HUES64 (cell line): Measurements from ENCODE around the gene PTX3.
A peak's percentile ranks its signal among the peaks of the same experiment; 100 is the strongest.

ENCODE experiments used
- H3K27ac ChIP-seq: 2 replicates; pipeline ENCODE4 v1.7.0; 2013; ENCODE audit warnings: low read depth, low read length, inconsistent platforms
- H3K27me3 ChIP-seq: 2 replicates; pipeline ENCODE4 v1.6.1; 2013; ENCODE audit warnings: mild to moderate bottlenecking, low read length; ENCODE audit not compliant: insufficient read depth
- H3K36me3 ChIP-seq: 2 replicates; pipeline ENCODE4 v1.6.1; 2013; ENCODE audit warnings: mild to moderate bottlenecking, low read length; ENCODE audit not compliant: insufficient read depth
- H3K4me1 ChIP-seq: 2 replicates; pipeline ENCODE4 v1.6.1; 2013; ENCODE audit warnings: mild to moderate bottlenecking, low read length, moderate library complexity; ENCODE audit not compliant: insufficient read depth
- H3K4me3 ChIP-seq: 2 replicates; pipeline ENCODE4 v1.5.1; 2013; ENCODE audit warnings: mild to moderate bottlenecking, low read length, moderate library complexity
- H3K9ac ChIP-seq: 2 replicates; pipeline ENCODE4 v1.6.1; 2013; ENCODE audit warnings: mild to moderate bottlenecking, low read depth, low read length
- H3K9me3 ChIP-seq: 2 replicates; pipeline ENCODE4 v1.6.1; 2013; ENCODE audit warnings: low read depth, low read length; ENCODE audit not compliant: insufficient read depth
- WGBS: fragments of 150-250, 120-280 bp; methylation state at CpG from one replicate; pipeline ENCODE4 v1.1.7; 2013; ENCODE audit warnings: missing lambda C conversion rate; 5-methylcytosine and 5-hydroxymethylcytosine counted together

PTX3 gene

DNA sequence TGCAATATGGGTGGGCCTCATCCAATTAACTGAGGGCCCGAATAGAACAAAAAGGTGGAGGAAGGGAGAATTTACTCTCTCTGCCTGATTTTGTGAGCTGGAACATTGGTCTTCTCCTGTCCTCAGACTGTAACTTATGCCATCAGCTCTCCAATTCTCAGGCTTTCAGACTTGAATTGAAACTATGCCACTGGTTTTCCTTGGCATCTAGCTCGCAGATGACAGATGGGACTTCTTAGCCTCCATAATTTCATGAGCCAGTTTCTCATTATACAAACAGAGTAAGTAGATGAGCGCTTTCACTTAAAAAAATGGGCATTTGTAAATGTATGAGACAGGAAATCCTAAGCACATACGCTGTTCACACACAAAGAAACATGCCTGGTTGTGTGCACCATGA lies 8.7 kb upstream of the PTX3 start:
- H3K4me1 ChIP-seq: no peaks in the 10 kb centered on the region; the same call in 1 of the 2 replicates
- H3K9ac ChIP-seq: no peak overlapping the region
- no peak overlapping the region for H3K27ac ChIP-seq
- whole genome bisulfite sequencing: 70% methylated on average over 4 of the region's 4 CpGs
- no peaks in the 10 kb centered on the region for H3K27me3 ChIP-seq
- H3K4me3 ChIP-seq: no peak overlapping the region
- 0 out of 2 replicates have a peak, but pooled peaks cover 3% of the 10 kb centered on the region for H3K9me3 ChIP-seq
- H3K36me3 ChIP-seq: no peaks in the 10 kb centered on the region

DNA sequence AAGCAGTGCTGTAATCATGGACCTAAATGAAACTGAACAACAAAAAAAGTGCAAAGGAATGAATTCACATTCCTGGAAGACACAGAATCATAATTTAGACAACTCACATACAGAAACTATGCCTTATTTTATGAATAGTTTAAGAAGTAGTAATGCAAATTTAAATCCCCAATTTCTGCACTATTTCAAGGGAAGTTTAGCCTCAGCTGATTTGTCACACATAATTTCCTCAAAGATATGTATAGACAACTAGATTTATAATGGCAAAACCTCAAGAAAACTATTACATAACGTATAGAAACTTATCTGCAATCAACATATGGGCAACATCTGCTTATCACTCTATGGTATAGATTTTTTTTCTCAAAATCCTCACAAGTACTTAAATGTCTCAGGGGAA lies 7.8 kb upstream of the PTX3 start:
- 0 out of 2 replicates have a peak, but pooled peaks cover 3% of the 10 kb centered on the region for H3K9me3 ChIP-seq
- H3K4me3 ChIP-seq: no peak overlapping the region
- no peaks in the 10 kb centered on the region for H3K27me3 ChIP-seq
- no peak overlapping the region for H3K27ac ChIP-seq
- H3K36me3 ChIP-seq: no peaks in the 10 kb centered on the region
- WGBS: no CpG with 5 or more reads among the region's 1 CpG
- H3K9ac ChIP-seq: no peak overlapping the region
- H3K4me1 ChIP-seq: no peaks in the 10 kb centered on the region; the same call in 1 of the 2 replicates

DNA sequence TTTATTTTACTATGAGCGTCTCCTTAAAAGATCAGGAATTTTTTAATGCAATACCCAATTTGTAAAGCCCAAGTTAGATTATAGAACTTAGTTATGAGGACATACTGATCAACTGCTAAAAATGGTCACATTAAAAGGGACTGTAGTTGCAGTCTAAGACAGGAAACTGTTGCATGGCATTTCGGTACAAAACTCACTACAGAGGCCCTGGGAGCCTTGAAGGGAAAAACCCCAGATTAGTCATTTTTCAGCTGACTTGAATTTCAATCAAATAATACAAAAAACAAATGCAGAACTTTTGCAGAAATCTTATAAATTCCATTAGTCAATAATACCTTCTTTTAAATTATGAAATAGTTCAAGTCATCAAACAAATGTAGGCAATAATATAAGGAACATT lies 6.9 kb upstream of the PTX3 start:
- 91% methylated on average over 1 of the region's 2 CpGs for WGBS
- H3K4me1 ChIP-seq: no peaks in the 10 kb centered on the region; the same call in 1 of the 2 replicates

DNA sequence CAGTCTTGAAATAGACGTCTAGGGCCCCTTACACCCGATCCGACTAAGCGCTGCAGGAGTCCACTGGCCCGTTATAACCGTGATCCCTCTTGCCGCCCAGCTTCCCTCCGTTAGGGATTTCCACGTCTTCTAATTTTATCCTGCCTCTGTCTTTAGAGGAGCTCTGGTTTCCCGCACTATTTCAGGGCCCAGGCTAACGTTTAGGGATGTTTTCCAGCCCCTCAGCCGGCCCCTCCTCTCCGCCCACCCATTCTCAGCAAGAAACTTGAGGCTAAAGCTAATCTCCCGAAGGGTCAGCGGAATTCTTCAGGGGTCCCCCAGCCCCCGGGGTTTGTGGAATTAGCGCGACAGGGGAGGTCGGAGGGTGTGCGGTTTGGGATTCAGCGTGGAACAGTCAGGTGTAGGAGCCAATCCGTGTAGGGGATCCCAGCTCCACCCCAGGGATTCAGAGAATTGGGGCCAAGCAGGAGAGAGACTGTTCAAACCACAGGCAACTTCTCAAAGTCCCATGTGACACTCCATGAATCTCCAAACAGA lies 1.6 kb downstream of the PTX3 start:
- Histone ChIP-seq H3K27ac (no peak overlapping the region; the same call in 1 of the 2 replicates), H3K4me3 (peak overlapping the region; percentile 79), H3K4me1 (peaks cover 4% of the 10 kb centered on the region; the same call in 1 of the 2 replicates), H3K27me3 (peaks cover 28% of the 10 kb centered on the region), H3K9ac (peak overlapping the region; percentile 72), H3K9me3 (no peaks in the 10 kb centered on the region), H3K36me3 (no peaks in the 10 kb centered on the region)
- WGBS: 2% methylated on average over 22 of the region's 22 CpGs

More for the DNA sequence above, 6.9 kb upstream of the PTX3 start:
- H3K4me3 ChIP-seq: no peak overlapping the region
- no peaks in the 10 kb centered on the region for H3K36me3 ChIP-seq
- H3K27me3 ChIP-seq: no peaks in the 10 kb centered on the region
- 0 out of 2 replicates have a peak, but pooled peaks cover 3% of the 10 kb centered on the region for H3K9me3 ChIP-seq
- no peak overlapping the region for H3K9ac ChIP-seq
- H3K27ac ChIP-seq: no peak overlapping the region

GRCh38 chr3:157441102-157441624 lies 4.5 kb downstream of the PTX3 start:
- Histone ChIP-seq H3K4me1 (peaks cover 4% of the 10 kb centered on the region; the same call in 1 of the 2 replicates), H3K27ac (no peak overlapping the region), H3K27me3 (peaks cover 28% of the 10 kb centered on the region), H3K36me3 (no peaks in the 10 kb centered on the region), H3K9ac (no peak overlapping the region), H3K4me3 (no peak overlapping the region), H3K9me3 (no peaks in the 10 kb centered on the region)
- 97% methylated on average over 1 of the region's 2 CpGs for WGBS

GRCh38 chr3:157442729-157443128 lies 6.1 kb downstream of the PTX3 start:
- no peak overlapping the region for H3K27ac ChIP-seq
- H3K9ac ChIP-seq: no peak overlapping the region

DNA sequence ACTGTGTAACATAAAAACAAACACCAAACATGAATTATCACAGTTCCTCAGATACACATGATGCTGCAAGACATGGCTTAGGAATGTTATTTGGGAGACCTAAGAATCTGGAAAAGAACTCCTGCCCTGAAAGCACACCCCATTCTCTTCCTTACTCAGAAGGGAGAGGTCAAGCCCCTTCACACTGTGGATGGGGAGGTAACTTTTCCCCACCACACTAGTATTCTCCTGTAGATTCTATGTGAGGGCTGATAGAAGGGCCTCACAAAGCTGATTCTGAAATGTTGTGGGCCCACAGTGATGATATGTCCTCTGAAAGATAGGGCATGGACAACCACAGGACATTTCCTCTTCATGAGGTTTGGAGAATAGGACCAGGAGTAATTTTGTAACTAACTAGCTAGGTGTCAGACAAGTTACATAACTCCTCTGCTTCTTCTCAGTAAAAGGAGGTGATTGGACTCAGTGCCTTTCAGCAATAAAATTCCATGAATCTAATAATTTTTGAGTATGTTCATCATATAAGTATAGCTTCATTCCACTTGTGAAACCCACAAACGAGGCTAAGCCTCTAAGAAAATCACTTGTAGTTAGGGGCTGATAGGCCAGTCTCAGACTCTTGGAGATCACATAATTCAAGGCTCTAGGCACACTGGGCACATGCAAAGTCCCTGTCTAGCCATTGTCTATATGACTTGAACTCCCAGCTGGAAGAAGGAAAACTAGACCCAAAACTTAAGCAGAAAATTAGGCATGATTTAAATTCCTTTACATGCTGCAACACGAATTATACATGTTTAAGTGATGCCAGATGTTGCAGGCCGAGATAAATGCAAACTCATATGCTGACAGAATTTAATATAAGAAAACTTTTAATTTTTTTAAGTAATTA lies 7.5 kb downstream of the PTX3 start:
- Histone ChIP-seq H3K9me3 (no peaks in the 10 kb centered on the region), H3K4me1 (no peaks in the 10 kb centered on the region), H3K4me3 (no peak overlapping the region), H3K27ac (no peak overlapping the region), H3K27me3 (0 out of 2 replicates have a peak, but pooled peaks cover 3% of the 10 kb centered on the region), H3K36me3 (no peaks in the 10 kb centered on the region), H3K9ac (no peak overlapping the region)
- WGBS: 95% methylated on average over 2 of the region's 3 CpGs

More at GRCh38 chr3:157442729-157443128, 6.1 kb downstream of the PTX3 start:
- Histone ChIP-seq H3K4me1 (0 out of 2 replicates have a peak, but pooled peaks cover 4% of the 10 kb centered on the region), H3K36me3 (no peaks in the 10 kb centered on the region), H3K4me3 (no peak overlapping the region), H3K9me3 (no peaks in the 10 kb centered on the region), H3K27me3 (peaks cover 13% of the 10 kb centered on the region)
- 84% methylated on average over 2 of the region's 2 CpGs for WGBS

DNA sequence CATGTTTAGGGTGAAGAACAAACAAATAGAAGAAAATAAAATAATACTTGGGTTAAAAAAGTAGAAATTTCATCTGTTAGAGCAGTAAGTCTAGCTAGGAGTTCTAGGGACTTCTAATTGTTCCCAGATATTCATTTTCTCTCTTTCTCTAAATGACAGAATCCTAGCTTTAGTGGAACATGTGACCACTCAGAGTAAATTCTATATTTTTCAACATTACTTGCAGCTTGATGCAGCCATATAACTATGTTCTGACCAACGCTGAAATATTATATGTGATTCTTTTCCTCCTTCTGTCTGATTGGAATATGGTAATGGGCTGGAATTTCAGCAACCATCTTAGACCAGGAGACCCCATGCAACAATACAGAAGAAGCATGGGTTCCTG lies 8.1 kb downstream of the PTX3 start:
- no CpG with 5 or more reads among the region's 1 CpG for WGBS
- H3K4me1 ChIP-seq: no peaks in the 10 kb centered on the region
- no peak overlapping the region for H3K4me3 ChIP-seq
- no peaks in the 10 kb centered on the region for H3K9me3 ChIP-seq
- H3K9ac ChIP-seq: no peak overlapping the region
- H3K27me3 ChIP-seq: no peaks in the 10 kb centered on the region
- H3K27ac ChIP-seq: no peak overlapping the region
- H3K36me3 ChIP-seq: no peaks in the 10 kb centered on the region

DNA sequence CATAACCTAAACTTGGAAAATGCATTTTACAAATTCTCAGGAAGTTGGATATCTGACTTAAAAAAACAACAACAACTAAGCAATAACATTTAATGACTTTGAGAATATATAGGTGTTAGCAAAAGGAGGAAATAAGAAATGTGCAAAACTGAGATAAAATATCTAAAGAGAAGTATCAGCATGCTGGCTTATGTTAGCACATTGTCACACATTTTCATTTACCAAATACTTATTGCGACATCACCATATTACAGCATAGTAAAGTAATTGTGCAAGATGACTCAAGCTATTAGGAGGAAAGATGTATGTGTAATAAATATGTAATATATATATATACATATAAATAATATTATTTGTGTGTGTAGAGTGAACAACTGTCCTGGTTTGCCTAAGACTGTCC lies 9.2 kb downstream of the PTX3 start:
- no peaks in the 10 kb centered on the region for H3K27me3 ChIP-seq
- no peak overlapping the region for H3K4me3 ChIP-seq
- no CpG with 5 or more reads among the region's 1 CpG for WGBS
- no peaks in the 10 kb centered on the region for H3K9me3 ChIP-seq
- H3K27ac ChIP-seq: no peak overlapping the region
- no peaks in the 10 kb centered on the region for H3K36me3 ChIP-seq
- no peak overlapping the region for H3K9ac ChIP-seq
- no peaks in the 10 kb centered on the region for H3K4me1 ChIP-seq

DNA sequence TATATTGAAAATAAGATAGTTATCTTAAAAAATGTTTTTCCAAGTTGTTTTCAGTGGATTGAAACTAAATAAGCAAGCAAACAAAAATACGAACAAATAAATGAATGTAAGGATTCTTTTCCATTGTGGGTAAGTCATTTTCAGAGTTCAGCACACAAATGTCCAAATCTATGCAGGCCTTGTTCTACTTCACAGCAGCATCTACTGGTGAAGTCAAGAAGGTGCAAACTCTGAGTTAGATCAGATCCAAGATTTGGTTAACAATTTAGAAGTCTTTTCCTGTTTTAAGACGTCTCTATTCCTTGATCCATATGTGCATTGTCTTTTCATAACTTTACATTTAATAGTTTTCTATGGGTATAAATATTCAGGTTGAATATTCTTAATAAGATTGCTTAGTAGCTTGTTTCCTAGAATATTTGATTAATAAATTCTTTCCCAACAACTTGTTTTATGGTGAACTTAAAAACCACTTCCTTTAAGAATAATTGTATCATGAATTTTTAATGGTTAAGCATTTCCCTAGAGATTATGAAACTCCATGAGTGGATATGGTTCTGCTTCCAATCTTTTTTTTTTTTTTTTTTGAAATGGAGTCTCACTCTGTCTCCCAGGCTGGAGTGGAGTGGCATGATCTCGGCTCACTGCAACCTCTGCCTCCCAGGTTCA lies 10.5 kb downstream of the PTX3 start:
- 88% methylated on average over 3 of the region's 3 CpGs for WGBS
- Histone ChIP-seq H3K27me3 (no peaks in the 10 kb centered on the region), H3K4me1 (no peaks in the 10 kb centered on the region), H3K9ac (no peak overlapping the region), H3K9me3 (no peaks in the 10 kb centered on the region), H3K4me3 (no peak overlapping the region), H3K27ac (no peak overlapping the region), H3K36me3 (no peaks in the 10 kb centered on the region)

DNA sequence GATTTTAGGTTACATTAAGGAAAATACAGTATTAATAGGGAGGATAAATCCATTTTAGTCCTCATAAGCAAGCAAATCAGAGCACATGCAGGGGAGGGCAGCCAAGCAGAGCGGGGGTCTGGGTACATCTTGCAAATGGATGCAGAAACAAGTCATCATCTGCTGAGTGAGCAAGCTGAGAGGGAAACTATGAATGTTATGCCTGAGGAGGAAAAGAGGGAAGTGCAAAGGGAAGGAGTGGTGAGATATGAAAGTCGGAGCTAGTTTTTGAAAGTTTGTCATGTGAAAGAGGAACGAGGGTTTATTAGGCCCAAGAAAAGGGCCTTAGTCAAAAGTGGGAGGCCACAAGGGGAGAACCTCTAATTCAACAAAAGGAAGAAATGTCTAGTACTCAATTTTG lies 15.4 kb downstream of the PTX3 start:
- no peaks in the 10 kb centered on the region for H3K27me3 ChIP-seq
- H3K9ac ChIP-seq: no peak overlapping the region
- WGBS: 86% methylated on average over 3 of the region's 3 CpGs
- H3K9me3 ChIP-seq: no peaks in the 10 kb centered on the region
- H3K36me3 ChIP-seq: no peaks in the 10 kb centered on the region
- H3K4me1 ChIP-seq: no peaks in the 10 kb centered on the region
- no peak overlapping the region for H3K27ac ChIP-seq
- H3K4me3 ChIP-seq: no peak overlapping the region
